Liver (tissue), 9 donors: ENCODE results near the gene BTBD1. TPM values are rescaled to one million over a fixed set of nuclear protein-coding genes. Genes with fewer than 3 reads are reported as not detected.

Source experiments
- DNase-seq: peaks from one replicate; pipeline ENCODE4 v3.0.0-alpha.2; 2017; ENCODE audit warnings: low spot score
- H3K27ac ChIP-seq, 2 donors: one replicate each; pipeline ENCODE4 v1.7.0; 2013; ENCODE audit warnings: inconsistent platforms in 2 of 2, low read length in 2 of 2, control low read depth in 1 of 2, low read depth in 1 of 2, mild to moderate bottlenecking in 1 of 2
- H3K27me3 ChIP-seq, 4 donors: one replicate each; pipeline versions ENCODE4 v1.6.1 to v1.7.0; 2013; ENCODE audit warnings: low read length in 3 of 4, inconsistent platforms in 1 of 4, mild to moderate bottlenecking in 1 of 4, moderate library complexity in 1 of 4; ENCODE audit not compliant: control insufficient read depth in 4 of 4, insufficient read depth in 4 of 4
- H3K36me3 ChIP-seq, 4 donors: one replicate each; pipeline versions ENCODE4 v1.6.1 to v1.7.0; 2013; ENCODE audit warnings: low read length in 3 of 4, mild to moderate bottlenecking in 3 of 4, low read depth in 1 of 4, moderate library complexity in 1 of 4; ENCODE audit not compliant: control insufficient read depth in 4 of 4, insufficient read depth in 3 of 4
- H3K4me1 ChIP-seq, 4 donors: one replicate each; pipeline versions ENCODE4 v1.6.1 to v1.7.0; 2013; ENCODE audit warnings: low read length in 3 of 4, mild to moderate bottlenecking in 3 of 4, moderate library complexity in 1 of 4; ENCODE audit not compliant: control insufficient read depth in 4 of 4, insufficient read depth in 4 of 4
- H3K4me3 ChIP-seq, 3 donors: one replicate each; pipeline versions ENCODE4 v1.6.1 to v1.7.0; 2013; ENCODE audit warnings: low read length in 3 of 3, control low read depth in 1 of 3, low read depth in 1 of 3, mild to moderate bottlenecking in 1 of 3
- H3K9ac ChIP-seq, 2 donors: one replicate each; pipeline ENCODE4 v1.7.0; 2013; ENCODE audit warnings: low read length in 2 of 2, mild to moderate bottlenecking in 2 of 2, moderate library complexity in 2 of 2, control low read depth in 1 of 2, low read depth in 1 of 2
- H3K9me3 ChIP-seq, 4 donors: one replicate each; pipeline versions ENCODE4 v1.6.1 to v1.7.0; 2013; ENCODE audit warnings: low read length in 3 of 4; ENCODE audit not compliant: control insufficient read depth in 4 of 4
- EGR1 ChIP-seq, 2 donors: IDR thresholded peaks; 2 replicates each; pipeline ENCODE4 v1.6.1; 2016 to 2018; ENCODE audit warnings: antibody characterized with exemption in 2 of 2, low read depth in 2 of 2
- GABPA ChIP-seq, 2 donors: IDR thresholded peaks in 1 of 2; conservative IDR thresholded peaks in 1 of 2; 2 replicates each; pipeline ENCODE4 v1.6.1; 2016; ENCODE audit warnings: antibody characterized with exemption in 2 of 2, mild to moderate bottlenecking in 1 of 2, moderate library complexity in 1 of 2
- JUND ChIP-seq, 2 donors: IDR thresholded peaks; 2 replicates each; pipeline ENCODE4 v1.6.1; 2016; ENCODE audit warnings: antibody characterized with exemption in 2 of 2
- REST ChIP-seq: IDR thresholded peaks from 2 replicates; pipeline ENCODE4 v1.6.1; 2016; ENCODE audit warnings: antibody characterized with exemption, mild to moderate bottlenecking
- SP1 ChIP-seq: IDR thresholded peaks from 2 replicates; pipeline ENCODE4 v1.6.1; 2018; ENCODE audit warnings: antibody characterized with exemption, mild to moderate bottlenecking
- TAF1 ChIP-seq: conservative IDR thresholded peaks from 2 replicates; pipeline ENCODE4 v1.6.1; 2016; ENCODE audit warnings: antibody characterized with exemption, mild to moderate bottlenecking
- whole genome bisulfite sequencing: extraction: QIAGEN DNeasy Blood & Tissue Kit; methylation state at CpG from one replicate; pipeline ENCODE4 v1.1.7; 2013; 5-methylcytosine and 5-hydroxymethylcytosine counted together
- polyA plus RNA-seq, 2 donors: library from polyadenylated mRNA; stranded (reverse) in 1 of 2; unstranded in 1 of 2; fragments of 200-250 nt in 1 of 2; fragments of >200 nt in 1 of 2; fragmentation: Nextera tagmentation in 1 of 2; extraction: Ambion mirVana in 1 of 2; gene quantifications; one replicate each; pipeline versions ENCODE4 v1.2.1 to v1.2.3, GENCODE V29; 2013 to 2015
- total RNA-seq, 2 donors: library from RNA; depleted of rRNA; stranded (reverse); fragments of >200 nt; gene quantifications; one replicate each; pipeline ENCODE4 v1.2.3, GENCODE V29; 2014
- TF ChIP-seq, protein P1 (sequence below): IDR thresholded peaks from 2 replicates; pipeline ENCODE4 v1.6.1; 2016; ENCODE audit warnings: antibody characterized with exemption
- TF ChIP-seq, protein P2 (sequence below): IDR thresholded peaks from 2 replicates; pipeline ENCODE4 v1.6.1; 2016; ENCODE audit warnings: antibody characterized with exemption
- TF ChIP-seq, protein P3 (sequence below): IDR thresholded peaks from 2 replicates; pipeline ENCODE4 v1.6.1; 2016; ENCODE audit warnings: antibody characterized with exemption
- donor health status: healthy.
- donor health status: healthy.
- donor health status: healthy.
- donor health status: healthy.
- donor health status: healthy.

Gene BTBD1
- total and polyA plus RNA-seq, 4 donors, result 8.6 to 43.9 (median 27.6) TPM

GRCh38 chr15:83107841-83108181 is 40.8 kb upstream of the BTBD1 start:
- peaks cover 2 to 8% (median 3%) of the 10 kb centered on the region in 4 donors for H3K27me3 ChIP-seq
- H3K27ac ChIP-seq, result peak overlapping the region in 1 of 2 donors; percentile 56
- H3K9me3 ChIP-seq, result no peaks in the 10 kb centered on the region
- peaks cover 3 to 17% (median 5%) of the 10 kb centered on the region in 4 donors for H3K4me1 ChIP-seq
- TF ChIP-seq SP1 (no peak), REST (no peak), EGR1 (IDR thresholded peaks at IDR 0.05; ENCODE audit: low read depth in 2 of 2) (no peak), TAF1 (no peak), GABPA (IDR thresholded peaks at IDR 0.05 in 1 of 2, conservative IDR thresholded peaks at IDR 0.05 in 1 of 2) (no peak), JUND (IDR thresholded peaks at IDR 0.05) (no peak)
- TF ChIP-seq, protein P1, sequence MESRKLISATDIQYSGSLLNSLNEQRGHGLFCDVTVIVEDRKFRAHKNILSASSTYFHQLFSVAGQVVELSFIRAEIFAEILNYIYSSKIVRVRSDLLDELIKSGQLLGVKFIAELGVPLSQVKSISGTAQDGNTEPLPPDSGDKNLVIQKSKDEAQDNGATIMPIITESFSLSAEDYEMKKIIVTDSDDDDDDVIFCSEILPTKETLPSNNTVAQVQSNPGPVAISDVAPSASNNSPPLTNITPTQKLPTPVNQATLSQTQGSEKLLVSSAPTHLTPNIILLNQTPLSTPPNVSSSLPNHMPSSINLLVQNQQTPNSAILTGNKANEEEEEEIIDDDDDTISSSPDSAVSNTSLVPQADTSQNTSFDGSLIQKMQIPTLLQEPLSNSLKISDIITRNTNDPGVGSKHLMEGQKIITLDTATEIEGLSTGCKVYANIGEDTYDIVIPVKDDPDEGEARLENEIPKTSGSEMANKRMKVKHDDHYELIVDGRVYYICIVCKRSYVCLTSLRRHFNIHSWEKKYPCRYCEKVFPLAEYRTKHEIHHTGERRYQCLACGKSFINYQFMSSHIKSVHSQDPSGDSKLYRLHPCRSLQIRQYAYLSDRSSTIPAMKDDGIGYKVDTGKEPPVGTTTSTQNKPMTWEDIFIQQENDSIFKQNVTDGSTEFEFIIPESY, result no peak
- TF ChIP-seq, protein P2, sequence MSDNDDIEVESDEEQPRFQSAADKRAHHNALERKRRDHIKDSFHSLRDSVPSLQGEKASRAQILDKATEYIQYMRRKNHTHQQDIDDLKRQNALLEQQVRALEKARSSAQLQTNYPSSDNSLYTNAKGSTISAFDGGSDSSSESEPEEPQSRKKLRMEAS, result no peak
- TF ChIP-seq, protein P3, sequence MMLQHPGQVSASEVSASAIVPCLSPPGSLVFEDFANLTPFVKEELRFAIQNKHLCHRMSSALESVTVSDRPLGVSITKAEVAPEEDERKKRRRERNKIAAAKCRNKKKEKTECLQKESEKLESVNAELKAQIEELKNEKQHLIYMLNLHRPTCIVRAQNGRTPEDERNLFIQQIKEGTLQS, result no peak
- peak overlapping the region in 2 of 3 donors; percentile 1 to 54 for H3K4me3 ChIP-seq
- DNase-seq, result no peak
- H3K36me3 ChIP-seq, result no peaks in the 10 kb centered on the region
- no peak overlapping the region for H3K9ac ChIP-seq
- 10% methylated on average over 30 of the region's 30 CpGs for WGBS

DNA sequence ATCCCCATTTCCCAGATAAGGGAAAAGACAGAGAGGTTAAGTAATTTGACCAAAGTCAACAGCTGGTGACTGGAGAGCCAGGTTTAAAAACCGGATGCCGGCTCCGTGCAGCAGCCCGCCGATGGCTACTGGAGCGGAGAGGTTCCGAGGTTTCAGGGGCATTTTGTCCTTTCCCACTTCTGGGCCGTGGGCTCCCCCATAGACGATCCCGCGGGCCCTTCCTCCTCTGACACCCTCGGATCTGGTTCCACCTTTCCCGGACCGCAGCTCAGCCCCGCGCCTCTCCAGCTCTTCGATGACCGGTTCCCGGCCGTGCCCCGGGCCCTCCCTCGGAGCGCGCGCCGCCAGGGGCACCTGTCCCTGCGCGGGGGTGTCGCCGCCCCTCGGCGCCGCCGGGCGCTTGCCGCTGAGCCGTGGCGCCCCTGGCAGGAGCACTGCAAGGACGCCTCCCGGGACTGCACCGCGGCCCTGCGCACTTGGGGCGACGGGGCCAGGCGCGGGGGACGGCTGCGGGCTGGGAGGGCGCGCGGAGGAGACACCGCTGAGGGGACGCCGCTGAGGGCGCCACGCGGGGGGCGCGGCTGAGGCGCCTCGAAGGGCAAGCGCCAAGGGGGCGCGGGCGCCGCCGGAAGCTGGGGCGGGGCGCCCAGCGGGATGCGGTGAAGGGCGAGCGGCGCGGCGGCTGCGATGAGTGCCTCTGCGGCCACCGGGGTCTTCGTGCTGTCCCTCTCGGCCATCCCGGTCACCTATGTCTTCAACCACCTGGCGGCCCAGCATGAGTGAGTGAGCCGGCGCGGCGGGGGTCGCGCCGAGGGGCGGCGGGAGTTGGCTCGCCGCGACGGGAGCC is 40.2 kb upstream of the BTBD1 start, which contains the start of gene TM6SF1:
TSS of gene TM6SF1 (plus strand) at position 652 of the 847 bp plus-strand sequence. CDS start at position 688, 36 bp downstream.
- DNase-seq, result no peak
- no peak within 1 kb of the TSS for H3K9ac ChIP-seq

More for the DNA sequence above, 40.2 kb upstream of the BTBD1 start, which contains the start of gene TM6SF1:
- Histone ChIP-seq H3K36me3 (no peaks in the 10 kb centered on the region), H3K4me1 (peaks cover 3 to 17% (median 5%) of the 10 kb centered on the region in 4 donors), H3K4me3 (peak within 1 kb of the TSS in 2 of 3 donors; percentile 1 to 54), H3K9me3 (no peaks in the 10 kb centered on the region), H3K27ac (peak within 1 kb of the TSS in 1 of 2 donors; percentile 56), H3K27me3 (peaks cover 2 to 8% (median 3%) of the 10 kb centered on the region in 4 donors)
- 2% methylated on average over 97 of the region's 97 CpGs for WGBS
- TF ChIP-seq SP1, result no peak
- TF ChIP-seq, protein P1, result no peak
